ENCODE measurements around the gene KANK2. TPM values are rescaled to one million over a fixed set of nuclear protein-coding genes. Genes with fewer than 3 reads are reported as not detected.

Gene KANK2
- total and polyA plus RNA-seq, 2 of the 13 experiments (the other 11 are each of a cell fraction or from before 2014, with no cell fraction given): 5.7 to 12.9 TPM

DNA sequence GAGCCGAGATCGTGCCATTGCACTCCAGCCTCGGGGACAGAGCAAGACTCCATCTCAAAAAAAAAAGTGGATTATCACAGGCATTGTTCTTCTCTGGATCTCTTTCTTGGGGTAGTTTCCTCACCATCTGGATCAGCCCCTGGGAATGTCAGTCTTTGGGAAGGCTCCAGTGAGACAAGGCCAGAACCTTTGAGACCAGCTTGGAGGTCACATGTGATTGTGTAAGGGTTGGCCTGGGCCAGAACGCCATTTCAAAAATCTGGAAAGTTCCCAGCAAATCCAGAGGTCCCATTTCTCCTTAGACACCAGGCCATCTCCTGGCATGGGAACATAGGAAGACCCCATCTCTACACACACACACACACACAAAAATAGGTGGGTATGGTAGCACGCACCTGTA lies 27.8 kb upstream of the KANK2 start:
- peaks cover 7 to 24% of the 10 kb centered on the region in 2 experiments; a peak in 4 of 5 replicates for H3K36me3 ChIP-seq (replicated peaks in 1 of 2; ENCODE audit: control insufficient read depth in 1 of 2, insufficient read depth in 2 of 2, low read length in 2 of 2)
- FAIRE-seq (no peak), DNase-seq (ENCODE audit: low spot score) (no peak), ATAC-seq (no peak)
- CTCF ChIA-PET (ENCODE audit: low intra/inter-chr PET ratio, low total read pairs): no interaction called here
- BruUV-seq (replicated peaks): no TSS peak
- POLR2A ChIA-PET: no interaction called here
- no peaks in the 10 kb centered on the region for H3K79me2 ChIP-seq (ENCODE audit: insufficient read depth, low read length)
- in situ Hi-C loops (cut with HindIII; ENCODE audit: extremely low pct_ligation_motif_present, low pct_unique_long_range_greater_than_20kb) (no loop called here), intact Hi-C loops (cut with micrococcal nuclease; ENCODE audit: unreplicated experiment) (no loop called here)
- no peak overlapping the region for H3K27ac ChIP-seq (ENCODE audit: extremely low read length, insufficient read depth, low read length)
- no peak for TF ChIP-seq ZNF430 (CRISPR knock-in tag; IDR thresholded peaks at IDR 0.05)
- TF ChIP-seq RBM22 (optimal IDR thresholded peaks at IDR 0.05; ENCODE audit: low read length): no peak
- no peak for TF ChIP-seq ZNF724P (CRISPR knock-in tag; IDR thresholded peaks at IDR 0.05; ENCODE audit: borderline replicate concordance)
- TF ChIP-seq ZNF292 (CRISPR knock-in tag; IDR thresholded peaks at IDR 0.05; ENCODE audit: borderline replicate concordance, low read depth): no peak
- no peak for TF ChIP-seq ZNF569 (CRISPR knock-in tag; IDR thresholded peaks at IDR 0.05; ENCODE audit: borderline replicate concordance)
- no peak for TF ChIP-seq DNMT3B (CRISPR knock-in tag; conservative IDR thresholded peaks at IDR 0.05)
- no peak for TF ChIP-seq ZNF274 (CRISPR knock-in tag; IDR thresholded peaks at IDR 0.05)
- TF ChIP-seq MIER3 (CRISPR knock-in tag; IDR thresholded peaks at IDR 0.05; ENCODE audit: borderline replicate concordance): no peak
- TF ChIP-seq THAP7 (CRISPR knock-in tag; IDR thresholded peaks at IDR 0.05): no peak
- H3K27me3 ChIP-seq (ENCODE audit: control insufficient read depth in 1 of 2, insufficient read depth in 2 of 2, low read length in 2 of 2): no peaks in the 10 kb centered on the region
- H4K20me1 ChIP-seq (ENCODE audit: insufficient read depth, low read length): no peaks in the 10 kb centered on the region
- no peak overlapping the region for H3K4me3 ChIP-seq (replicated peaks in 1 of 3; ENCODE audit: insufficient read depth in 1 of 3, low read depth in 2 of 3, low read length in 3 of 3)
- peaks cover under 1% of the 10 kb centered on the region; the same call in 1 of the 2 replicates for H3K4me1 ChIP-seq (ENCODE audit: insufficient read depth, low read length)
- WGBS (ENCODE audit: low lambda C conversion rate): 92% methylated on average over 5 of the region's 5 CpGs
- no peak overlapping the region for H3K9ac ChIP-seq (ENCODE audit: insufficient read depth, low read depth, low read length)
- H3K9me3 ChIP-seq (ENCODE audit: low read length): no peaks in the 10 kb centered on the region
- H3K4me2 ChIP-seq (ENCODE audit: low read depth, low read length): no peak overlapping the region
- no peak overlapping the region for H2AFZ ChIP-seq (ENCODE audit: low read length)

DNA sequence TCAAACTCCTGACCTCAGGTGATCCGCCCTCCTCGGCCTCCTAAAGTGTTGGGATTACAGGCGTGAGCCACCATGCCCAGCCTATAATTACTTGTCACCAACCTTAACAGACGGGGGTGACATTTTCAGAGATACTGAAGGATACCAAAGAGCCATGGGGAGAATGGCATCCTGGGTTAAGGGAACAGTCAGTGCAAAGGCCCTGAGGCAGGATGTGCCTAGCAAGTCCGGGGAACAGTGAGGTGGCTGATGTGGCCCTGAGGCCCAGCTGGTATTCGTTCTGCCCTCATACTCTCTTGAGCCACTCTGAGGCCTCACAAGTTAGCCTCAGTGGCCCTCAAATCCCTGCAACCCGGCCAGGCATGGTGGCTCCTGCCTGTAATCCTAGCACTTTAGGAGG lies 27.1 kb upstream of the KANK2 start:
- ChIA-PET CTCF (ENCODE audit: low intra/inter-chr PET ratio, low total read pairs) (no interaction called here), POLR2A (interaction anchor here (1.2 kb wide), 1 partner anchor 11 kb away, joined by 3 read pairs; no protein-coding TSS in a partner anchor)
- DNase-seq (ENCODE audit: low spot score) (no peak), FAIRE-seq (no peak), ATAC-seq (no peak)
- in situ Hi-C loops (cut with HindIII; ENCODE audit: extremely low pct_ligation_motif_present, low pct_unique_long_range_greater_than_20kb) (no loop called here), intact Hi-C loops (cut with micrococcal nuclease; ENCODE audit: unreplicated experiment) (no loop called here)
- Histone ChIP-seq H3K4me3 (replicated peaks in 1 of 3; ENCODE audit: insufficient read depth in 1 of 3, low read depth in 2 of 3, low read length in 3 of 3) (no peak overlapping the region), H3K36me3 (replicated peaks in 1 of 2; ENCODE audit: control insufficient read depth in 1 of 2, insufficient read depth in 2 of 2, low read length in 2 of 2) (peaks cover 7 to 24% of the 10 kb centered on the region in 2 experiments; a peak in 4 of 5 replicates), H4K20me1 (ENCODE audit: insufficient read depth, low read length) (no peaks in the 10 kb centered on the region), H3K9me3 (ENCODE audit: low read length) (no peaks in the 10 kb centered on the region), H3K27ac (ENCODE audit: extremely low read length, insufficient read depth, low read length) (no peak overlapping the region), H3K79me2 (ENCODE audit: insufficient read depth, low read length) (no peaks in the 10 kb centered on the region), H2AFZ (ENCODE audit: low read length) (no peak overlapping the region), H3K9ac (ENCODE audit: insufficient read depth, low read depth, low read length) (no peak overlapping the region), H3K4me1 (ENCODE audit: insufficient read depth, low read length) (no peaks in the 10 kb centered on the region), H3K27me3 (ENCODE audit: control insufficient read depth in 1 of 2, insufficient read depth in 2 of 2, low read length in 2 of 2) (no peaks in the 10 kb centered on the region), H3K4me2 (ENCODE audit: low read depth, low read length) (no peak overlapping the region)
- BruUV-seq (replicated peaks): no TSS peak
- WGBS (ENCODE audit: low lambda C conversion rate): 100% methylated on average over 5 of the region's 7 CpGs
- TF ChIP-seq, protein P1, sequence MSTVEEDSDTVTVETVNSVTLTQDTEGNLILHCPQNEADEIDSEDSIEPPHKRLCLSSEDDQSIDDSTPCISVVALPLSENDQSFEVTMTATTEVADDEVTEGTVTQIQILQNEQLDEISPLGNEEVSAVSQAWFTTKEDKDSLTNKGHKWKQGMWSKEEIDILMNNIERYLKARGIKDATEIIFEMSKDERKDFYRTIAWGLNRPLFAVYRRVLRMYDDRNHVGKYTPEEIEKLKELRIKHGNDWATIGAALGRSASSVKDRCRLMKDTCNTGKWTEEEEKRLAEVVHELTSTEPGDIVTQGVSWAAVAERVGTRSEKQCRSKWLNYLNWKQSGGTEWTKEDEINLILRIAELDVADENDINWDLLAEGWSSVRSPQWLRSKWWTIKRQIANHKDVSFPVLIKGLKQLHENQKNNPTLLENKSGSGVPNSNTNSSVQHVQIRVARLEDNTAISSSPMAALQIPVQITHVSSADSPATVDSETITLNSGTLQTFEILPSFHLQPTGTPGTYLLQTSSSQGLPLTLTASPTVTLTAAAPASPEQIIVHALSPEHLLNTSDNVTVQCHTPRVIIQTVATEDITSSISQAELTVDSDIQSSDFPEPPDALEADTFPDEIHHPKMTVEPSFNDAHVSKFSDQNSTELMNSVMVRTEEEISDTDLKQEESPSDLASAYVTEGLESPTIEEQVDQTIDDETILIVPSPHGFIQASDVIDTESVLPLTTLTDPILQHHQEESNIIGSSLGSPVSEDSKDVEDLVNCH (CRISPR knock-in tag; IDR thresholded peaks at IDR 0.05): no peak
- TF ChIP-seq TEF (CRISPR knock-in tag; IDR thresholded peaks at IDR 0.05): no peak
- TF ChIP-seq, protein P2, sequence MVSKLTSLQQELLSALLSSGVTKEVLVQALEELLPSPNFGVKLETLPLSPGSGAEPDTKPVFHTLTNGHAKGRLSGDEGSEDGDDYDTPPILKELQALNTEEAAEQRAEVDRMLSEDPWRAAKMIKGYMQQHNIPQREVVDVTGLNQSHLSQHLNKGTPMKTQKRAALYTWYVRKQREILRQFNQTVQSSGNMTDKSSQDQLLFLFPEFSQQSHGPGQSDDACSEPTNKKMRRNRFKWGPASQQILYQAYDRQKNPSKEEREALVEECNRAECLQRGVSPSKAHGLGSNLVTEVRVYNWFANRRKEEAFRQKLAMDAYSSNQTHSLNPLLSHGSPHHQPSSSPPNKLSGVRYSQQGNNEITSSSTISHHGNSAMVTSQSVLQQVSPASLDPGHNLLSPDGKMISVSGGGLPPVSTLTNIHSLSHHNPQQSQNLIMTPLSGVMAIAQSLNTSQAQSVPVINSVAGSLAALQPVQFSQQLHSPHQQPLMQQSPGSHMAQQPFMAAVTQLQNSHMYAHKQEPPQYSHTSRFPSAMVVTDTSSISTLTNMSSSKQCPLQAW (CRISPR knock-in tag; IDR thresholded peaks at IDR 0.05): no peak
- TF ChIP-seq BHLHE40 (IDR thresholded peaks at IDR 0.05; ENCODE audit: low read length): no peak

All from HepG2 (cell line).